ENCODE results near the gene OR8B8.
A peak's percentile ranks its signal among the peaks of the same experiment; 100 is the strongest.
"Not testable (repeated sequence)": the region's sequence is repeated elsewhere in the genome, so short reads cannot be mapped to it uniquely, and the experiment has no call there.

The OR8B8 gene

GRCh38 chr11:124429599-124429998 lies 15.9 kb downstream of the OR8B8 start:
- in situ Hi-C loops (cut with MboI; ENCODE audit: low pct_unique_long_range_greater_than_20kb, low sequenced_read_pairs, unreplicated experiment) = no loop called here

GRCh38 chr11:124424384-124424921 lies 21.0 kb downstream of the OR8B8 start, which contains the start of gene OR8B4:
TSS of gene OR8B4 (minus strand) at chr11:124424871. CDS start at chr11:124424871, 0 bp downstream.
- in situ Hi-C loops (cut with MboI; ENCODE audit: low pct_unique_long_range_greater_than_20kb, low sequenced_read_pairs, unreplicated experiment) = loop anchor here (25.0 kb wide), 1 partner anchor 438 kb away; the partner anchor contains the start of gene ROBO3
- no peak for TF ChIP-seq CTCF (IDR thresholded peaks at IDR 0.05; ENCODE audit: extremely low read depth, insufficient read depth, missing control alignments)
- DNase-seq (ENCODE audit: low spot score) = no peak

More at GRCh38 chr11:124429599-124429998, 15.9 kb downstream of the OR8B8 start:
- TF ChIP-seq CTCF (IDR thresholded peaks at IDR 0.05; ENCODE audit: extremely low read depth, insufficient read depth, missing control alignments) = no peak
- no peak for DNase-seq (ENCODE audit: low spot score)

- no peak for DNase-seq (ENCODE audit: low spot score)
- TF ChIP-seq CTCF (IDR thresholded peaks at IDR 0.05; ENCODE audit: extremely low read depth, insufficient read depth, missing control alignments) = no peak
- in situ Hi-C loops (cut with MboI; ENCODE audit: low pct_unique_long_range_greater_than_20kb, low sequenced_read_pairs, unreplicated experiment) = loop anchor here (25.0 kb wide), 1 partner anchor 441 kb away; the partner anchor contains the start of gene ROBO3
These were observed 24.5 kb downstream of the OR8B8 start for GRCh38 chr11:124421043-124421442.

GRCh38 chr11:124415356-124415923 lies 30.1 kb downstream of the OR8B8 start:
- DNase-seq (ENCODE audit: low spot score) = no peak
- in situ Hi-C loops (cut with MboI; ENCODE audit: low pct_unique_long_range_greater_than_20kb, low sequenced_read_pairs, unreplicated experiment) = loop anchor here (25.0 kb wide), 1 partner anchor 447 kb away; the partner anchor contains the start of gene ROBO3

GRCh38 chr11:124409906-124410305 lies 35.6 kb downstream of the OR8B8 start:
- in situ Hi-C loops (cut with MboI; ENCODE audit: low pct_unique_long_range_greater_than_20kb, low sequenced_read_pairs, unreplicated experiment) = loop anchor here (10.0 to 25.0 kb wide), 2 partner anchors 175 to 452 kb away; partner anchors contain the start of gene ROBO3
- no peak for TF ChIP-seq CTCF (IDR thresholded peaks at IDR 0.05; ENCODE audit: extremely low read depth, insufficient read depth, missing control alignments)
- DNase-seq (ENCODE audit: low spot score) = no peak

More at GRCh38 chr11:124415356-124415923, 30.1 kb downstream of the OR8B8 start:
- peak; percentile 15 for TF ChIP-seq CTCF (IDR thresholded peaks at IDR 0.05; ENCODE audit: extremely low read depth, insufficient read depth, missing control alignments)

GRCh38 chr11:124405581-124405980 lies 39.9 kb downstream of the OR8B8 start:
- no peak for DNase-seq (ENCODE audit: low spot score)
- in situ Hi-C loops (cut with MboI; ENCODE audit: low pct_unique_long_range_greater_than_20kb, low sequenced_read_pairs, unreplicated experiment) = loop anchor here (10.0 to 25.0 kb wide), 2 partner anchors 179 to 457 kb away; partner anchors contain the start of gene ROBO3
- TF ChIP-seq CTCF (IDR thresholded peaks at IDR 0.05; ENCODE audit: extremely low read depth, insufficient read depth, missing control alignments) = no peak

- in situ Hi-C loops (cut with MboI; ENCODE audit: low pct_unique_long_range_greater_than_20kb, low sequenced_read_pairs, unreplicated experiment) = loop anchor here (10.0 to 25.0 kb wide), 2 partner anchors 182 to 459 kb away; partner anchors contain the start of gene ROBO3
- DNase-seq (ENCODE audit: low spot score) = not testable (repeated sequence)
These were observed 42.3 kb downstream of the OR8B8 start for GRCh38 chr11:124403186-124403585.
